Amniotic stem cell (primary cell): Measurements from ENCODE around the gene FHOD3.

Source experiments
- DNase-seq: peaks from one replicate; lab custom pipeline; 2025; lab: John Stamatoyannopoulos, UW

The FHOD3 gene

GRCh38 chr18:36410346-36410745 lies 112.8 kb downstream of the FHOD3 start:
- no peak for DNase-seq

- no peak for DNase-seq
Measured at GRCh38 chr18:36411745-36412168, 114.2 kb downstream of the FHOD3 start.

DNA sequence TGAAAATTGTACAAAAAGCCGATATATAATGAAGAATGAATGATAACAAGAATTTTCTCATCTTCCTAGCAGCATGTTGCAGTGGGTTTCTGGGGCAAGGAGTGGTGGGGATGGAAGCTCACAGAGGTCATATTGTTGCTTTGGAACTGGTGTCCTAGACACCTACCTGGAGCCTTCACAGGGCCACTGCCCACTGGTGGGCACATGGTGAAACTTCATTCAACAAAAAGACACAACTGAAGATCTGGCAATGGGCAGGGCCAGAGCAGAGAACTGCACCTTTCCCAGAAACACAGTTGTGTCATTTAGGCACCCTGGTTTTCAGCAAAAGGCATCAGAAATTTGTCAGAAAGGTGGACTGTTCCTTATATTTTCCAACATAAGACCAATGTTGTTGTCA lies 115.3 kb downstream of the FHOD3 start:
- DNase-seq, result no peak

- DNase-seq, result no peak
Measured at GRCh38 chr18:36415171-36415570, 117.7 kb downstream of the FHOD3 start.

DNA sequence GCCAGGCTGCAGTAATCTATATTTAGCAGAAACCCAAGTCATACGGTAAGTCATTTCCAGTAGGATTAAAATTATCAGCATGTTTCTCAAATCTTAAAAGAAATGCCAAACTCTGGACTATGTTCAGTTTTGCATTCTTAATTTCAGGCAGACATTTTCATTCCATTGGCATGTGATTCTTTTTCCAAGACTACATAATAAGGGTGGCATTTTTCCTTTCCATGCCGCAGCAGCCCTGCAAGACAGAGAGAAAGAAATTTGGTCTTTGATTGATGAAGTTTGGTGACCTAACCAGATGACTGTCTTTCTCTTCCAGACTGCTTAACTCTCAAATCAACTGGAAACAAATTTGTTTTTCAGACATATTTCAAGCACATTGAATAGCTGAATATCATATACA lies 118.1 kb downstream of the FHOD3 start:
- DNase-seq, result no peak

DNA sequence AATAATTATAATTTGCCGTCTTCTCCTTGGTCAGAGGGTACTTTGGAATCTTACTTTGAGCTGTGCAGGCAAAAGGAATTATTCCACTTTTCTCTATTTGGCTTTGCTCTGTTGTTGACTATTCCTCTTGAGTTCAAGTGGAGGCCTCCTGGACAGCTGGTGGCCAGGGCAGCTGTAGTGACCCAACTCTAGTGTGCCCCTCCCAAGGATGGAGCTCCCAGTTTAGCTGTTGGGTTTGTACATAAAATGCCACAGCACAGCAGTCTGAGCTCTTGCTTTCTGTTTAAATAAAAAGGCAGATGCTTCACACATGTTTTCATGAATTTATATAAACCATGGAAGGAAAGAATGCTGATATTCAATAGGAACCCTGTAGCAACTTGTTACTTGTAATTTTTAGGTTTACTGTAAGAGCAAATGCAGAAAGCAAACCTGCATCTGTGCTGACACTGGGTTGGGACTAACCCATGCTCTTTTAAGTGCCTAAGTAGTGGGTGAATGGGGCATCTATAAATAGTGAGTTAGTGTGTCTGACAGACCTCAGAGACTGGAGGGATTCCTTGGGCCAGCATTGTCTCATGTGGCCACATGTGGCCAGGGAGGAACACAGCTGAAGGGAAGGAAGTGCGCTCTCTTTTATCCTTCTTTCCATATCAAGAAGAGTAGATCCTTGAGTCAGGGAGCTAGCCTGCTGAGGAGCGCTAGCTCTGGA lies 121.8 kb downstream of the FHOD3 start:
- no peak for DNase-seq

GRCh38 chr18:36419900-36420531 lies 122.5 kb downstream of the FHOD3 start:
- no peak for DNase-seq

GRCh38 chr18:36420826-36421225 lies 123.3 kb downstream of the FHOD3 start:
- no peak for DNase-seq

DNA sequence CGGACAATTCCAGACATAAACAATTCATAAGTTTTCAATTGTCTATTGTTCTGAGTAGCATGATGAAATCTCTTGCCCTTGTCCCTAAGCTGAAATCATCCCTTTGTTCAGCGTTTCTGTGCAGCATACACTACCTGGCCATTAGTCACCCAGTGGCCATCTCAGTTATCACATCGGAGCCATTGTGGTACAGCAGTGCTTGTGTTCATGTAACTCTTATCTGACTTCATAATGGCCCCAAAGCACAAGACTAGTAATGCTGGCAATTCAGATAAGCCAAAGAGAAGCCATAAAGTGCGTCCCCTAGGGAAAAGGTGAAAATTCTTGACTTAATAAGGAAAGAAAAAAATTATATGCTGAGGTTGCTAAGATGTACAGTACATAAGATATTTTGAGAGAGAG lies 127.2 kb downstream of the FHOD3 start:
- DNase-seq, result no peak

DNA sequence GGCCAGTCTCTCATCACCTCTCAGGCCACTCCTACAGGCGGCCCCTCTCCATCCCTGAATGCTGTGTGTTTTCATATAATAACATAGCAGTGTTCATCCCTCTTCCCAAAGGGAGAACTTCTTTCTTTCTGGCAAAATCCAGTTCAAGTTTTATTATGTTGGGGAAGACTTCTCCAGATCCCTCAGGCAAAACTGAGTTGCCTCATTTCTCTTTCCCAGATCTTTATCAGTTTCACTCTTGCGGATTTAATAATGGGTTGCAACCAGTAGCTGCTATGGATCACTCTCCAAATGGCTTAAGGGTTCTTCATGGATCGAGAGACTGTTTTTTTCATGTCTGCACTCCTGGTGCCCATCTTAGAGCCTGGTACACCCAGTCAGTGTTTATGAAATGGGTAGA lies 129.9 kb downstream of the FHOD3 start:
- DNase-seq, result no peak

GRCh38 chr18:36427831-36428230 lies 130.3 kb downstream of the FHOD3 start:
- DNase-seq, result no peak

DNA sequence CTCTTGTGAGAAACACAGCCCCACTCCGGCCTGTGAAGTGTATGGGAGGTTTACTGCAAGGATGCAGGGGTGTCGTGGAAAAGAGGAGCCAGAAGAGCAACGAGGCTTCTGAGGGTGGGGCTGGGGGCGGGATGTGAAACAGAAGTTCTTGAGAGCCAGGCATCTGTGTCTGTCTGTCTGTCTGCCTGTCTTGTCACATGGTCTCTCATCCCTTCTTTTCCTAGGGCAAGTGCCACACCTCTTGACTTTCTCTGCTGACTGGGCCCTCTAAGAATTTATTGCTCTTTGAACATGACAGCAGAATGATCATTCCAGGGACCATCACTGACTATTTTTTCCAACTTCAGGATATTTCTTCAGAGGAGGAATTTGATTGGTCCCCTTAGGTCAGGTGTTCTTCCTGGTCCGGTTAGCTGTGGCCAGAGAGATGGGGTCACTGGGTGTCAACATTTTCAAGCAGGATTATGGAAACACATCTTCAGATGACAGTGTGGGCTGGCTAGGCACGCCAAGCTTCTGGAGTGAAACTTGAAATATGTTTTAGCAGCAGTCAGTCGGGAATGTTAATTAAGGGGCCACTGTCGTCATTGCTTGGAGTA lies 131.0 kb downstream of the FHOD3 start:
- DNase-seq, result no peak

DNA sequence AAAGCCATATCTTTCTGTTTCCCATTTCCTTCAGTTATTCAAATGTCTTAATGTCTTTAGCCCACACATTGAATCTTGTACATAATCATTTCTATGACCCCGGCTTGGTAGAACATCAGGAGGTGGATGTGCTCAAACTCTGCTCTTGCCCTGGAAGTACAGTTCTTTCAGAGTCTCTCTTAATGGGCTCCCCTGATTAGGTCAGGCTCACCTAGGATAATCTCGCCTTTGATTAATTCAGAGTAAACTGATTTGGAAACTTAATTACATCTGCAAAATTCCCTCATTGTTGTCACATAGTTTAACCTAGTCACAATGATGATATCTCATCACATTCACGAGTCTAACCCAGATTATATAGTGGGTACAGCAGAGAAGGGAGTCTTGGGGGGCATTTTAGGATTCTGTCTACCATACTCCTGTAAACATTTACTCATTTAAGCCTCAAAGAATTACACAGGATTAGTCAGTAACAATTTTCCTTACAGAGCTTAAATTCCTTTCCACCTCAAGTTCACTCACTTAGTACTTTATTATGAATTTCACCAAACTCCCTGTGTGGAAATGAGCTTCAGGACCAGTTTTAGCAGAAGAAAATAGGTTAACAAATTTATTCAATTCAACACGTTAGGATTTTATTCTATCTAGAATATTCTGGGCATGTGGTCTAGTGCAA lies 135.5 kb downstream of the FHOD3 start:
- no peak for DNase-seq

GRCh38 chr18:36436387-36436786 lies 138.9 kb downstream of the FHOD3 start:
- DNase-seq, result no peak

DNA sequence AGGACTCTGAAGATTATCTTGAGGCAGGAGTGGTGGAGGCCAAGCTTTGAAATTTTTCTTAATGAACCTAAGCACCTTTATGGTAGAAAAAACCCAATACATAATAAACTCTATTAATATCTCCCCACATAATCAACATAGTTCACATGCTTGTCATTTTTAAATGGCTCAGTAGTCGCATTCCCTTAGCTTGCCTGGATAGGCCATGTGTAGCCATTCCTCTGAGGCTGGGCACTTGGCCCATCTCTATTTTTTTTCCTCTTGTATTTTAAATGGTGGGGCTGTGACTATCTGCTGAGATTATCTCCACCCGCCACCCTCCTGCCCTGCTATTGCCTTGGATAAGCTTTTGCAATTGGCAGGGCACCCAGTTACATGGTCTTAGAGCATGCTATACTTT lies 143.1 kb downstream of the FHOD3 start:
- no peak for DNase-seq

DNA sequence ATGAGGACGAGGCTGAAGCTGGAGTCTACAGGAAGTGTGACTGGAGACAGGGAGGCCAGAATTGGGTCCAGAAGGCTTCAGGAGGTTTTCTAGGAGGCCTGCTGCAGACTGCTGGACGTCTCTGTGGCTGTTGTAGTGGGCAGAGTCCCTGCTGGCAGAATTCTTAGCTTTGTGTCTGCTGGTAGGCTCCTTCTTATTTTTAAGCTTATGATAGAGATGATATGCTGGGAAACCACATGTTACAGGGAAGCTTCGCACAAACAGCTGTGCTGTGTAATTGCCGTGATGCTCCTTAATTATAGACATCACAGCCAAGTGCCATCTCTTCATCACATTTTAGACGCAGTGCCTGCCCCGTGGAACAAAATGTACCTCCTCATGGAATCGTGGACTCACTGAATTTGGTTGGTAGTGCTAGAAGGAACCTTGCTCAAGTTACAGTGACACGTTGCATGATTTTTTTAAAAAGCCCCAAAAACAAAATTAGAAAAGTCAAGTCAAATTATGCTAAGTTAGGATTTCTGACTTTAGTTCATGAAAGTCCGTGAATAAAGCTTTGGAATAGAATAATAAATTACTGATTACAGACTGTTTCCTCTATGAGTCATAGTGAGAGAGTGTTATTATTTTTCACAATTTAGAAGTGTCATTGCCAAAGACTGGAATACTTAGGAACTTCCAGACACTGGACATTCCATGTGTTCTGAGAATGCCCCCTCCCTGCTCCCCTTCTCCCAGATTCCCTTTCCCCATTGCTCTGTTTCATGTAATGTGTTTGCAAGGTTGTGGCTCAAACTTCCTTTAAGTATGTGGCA lies 144.1 kb downstream of the FHOD3 start:
- peak; percentile 29 for DNase-seq

DNA sequence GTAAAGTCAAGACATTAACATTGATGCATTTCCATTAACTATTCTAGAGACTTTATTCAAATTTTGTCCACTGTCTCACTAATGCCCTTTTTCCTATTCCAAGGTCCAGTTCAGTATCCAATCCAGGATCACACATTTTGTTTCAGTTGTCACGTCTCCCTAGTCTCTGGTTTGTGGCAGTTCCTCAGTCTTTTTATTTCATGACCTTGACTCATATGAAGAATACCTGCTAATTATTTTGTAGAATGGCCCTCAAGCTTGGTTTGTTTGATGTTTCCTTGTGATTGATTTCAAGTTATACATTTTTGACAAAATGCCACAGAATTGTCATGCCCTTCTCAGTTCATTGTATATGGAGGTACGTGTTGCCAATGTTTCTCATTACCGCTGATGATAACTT lies 145.2 kb downstream of the FHOD3 start:
- DNase-seq, result no peak

DNA sequence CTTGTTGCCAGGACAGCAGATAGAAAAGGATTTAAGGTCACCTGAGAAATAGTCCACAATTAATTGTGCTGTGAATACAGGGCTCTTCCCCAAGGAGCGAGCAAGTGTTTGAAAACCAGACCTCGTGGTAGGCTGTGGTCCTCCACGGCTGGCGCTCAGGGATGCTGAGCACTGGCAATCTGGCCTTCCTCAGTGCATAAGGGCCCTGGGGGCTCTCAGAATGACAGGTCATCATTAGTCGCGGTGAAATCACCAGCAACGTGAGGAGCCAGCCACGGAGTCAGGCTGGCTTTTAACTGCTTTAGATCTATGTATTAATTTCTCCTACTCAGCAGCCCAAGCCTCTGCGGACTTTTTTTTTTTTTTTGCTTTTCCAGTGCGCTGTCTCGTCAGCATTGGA lies 148.5 kb downstream of the FHOD3 start:
- no peak for DNase-seq

DNA sequence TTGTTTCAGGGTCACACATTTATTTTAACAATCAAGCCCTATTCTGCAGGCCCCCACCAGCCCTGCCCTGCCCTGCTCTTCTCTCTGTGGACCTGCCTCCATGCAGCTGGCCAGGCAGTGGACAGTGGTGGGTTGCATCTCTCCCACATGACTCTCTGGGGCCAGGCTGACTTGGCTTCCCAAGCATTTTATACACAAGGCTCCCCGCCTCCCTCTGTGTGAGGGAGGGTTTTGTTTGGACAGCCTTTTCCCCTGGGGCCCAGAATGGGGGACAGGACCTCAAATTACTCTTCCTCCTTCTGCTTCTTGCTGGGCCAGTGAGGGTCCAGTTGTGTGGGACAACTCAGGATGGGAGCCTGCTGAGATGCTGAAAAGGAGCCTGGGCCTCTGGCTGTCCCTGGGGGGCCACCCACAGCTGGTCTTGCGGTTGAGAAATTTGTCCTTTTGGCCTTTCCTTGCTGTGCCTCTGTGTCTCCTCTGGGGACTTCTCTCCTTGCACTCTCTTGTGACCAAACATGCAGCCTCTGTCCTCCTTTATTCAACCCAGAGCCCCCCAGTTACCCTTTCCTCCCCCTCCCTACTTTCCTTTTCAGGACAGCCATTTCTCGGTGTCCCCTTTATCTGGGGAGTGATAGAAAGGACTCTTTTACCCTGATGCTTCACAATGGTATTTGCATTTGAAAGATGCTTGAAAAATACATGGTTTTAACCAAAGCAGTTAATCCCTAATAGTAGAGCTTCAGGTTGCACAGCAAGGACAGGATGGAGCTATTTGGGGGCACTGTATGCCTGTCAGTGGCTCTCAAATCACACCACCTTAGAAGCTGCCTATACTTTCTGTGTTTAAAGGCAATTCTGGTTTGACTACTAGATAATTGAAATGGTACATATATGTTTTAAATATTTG lies 151.1 kb downstream of the FHOD3 start:
- no peak for DNase-seq

GRCh38 chr18:36449451-36449850 lies 151.9 kb downstream of the FHOD3 start:
- no peak for DNase-seq

- no peak for DNase-seq
Measured at GRCh38 chr18:36450264-36450663, 152.8 kb downstream of the FHOD3 start.
